Mesothelial cell of epicardium (in vitro differentiated cells): ENCODE results near the gene CST1. TPM values are rescaled to one million over a fixed set of nuclear protein-coding genes. Genes with fewer than 3 reads are reported as not detected.
"Not testable (repeated sequence)": the region's sequence is repeated elsewhere in the genome, so short reads cannot be mapped to it uniquely, and the experiment has no call there.

Source experiments
- DNase-seq, 2 experiments: peaks; one replicate each; pipeline ENCODE4 v3.0.0; 2021; ENCODE audit warnings: low spot score in 2 of 2; ENCODE audit not compliant: unreplicated experiment in 2 of 2
- H3K27ac Mint-ChIP-seq: 2 replicates; pipeline ENCODE4 v1.8.0; 2021; ENCODE audit warnings: mixed read lengths
- H3K27me3 Mint-ChIP-seq: 2 replicates; pipeline ENCODE4 v1.8.0; 2021; ENCODE audit warnings: low read depth, mixed read lengths
- H3K36me3 Mint-ChIP-seq: 2 replicates; pipeline ENCODE4 v1.8.0; 2021; ENCODE audit warnings: mixed read lengths
- H3K4me1 Mint-ChIP-seq: 2 replicates; pipeline ENCODE4 v1.8.0; 2021; ENCODE audit warnings: mixed read lengths
- H3K4me3 Mint-ChIP-seq: 2 replicates; pipeline ENCODE4 v1.8.0; 2021; ENCODE audit warnings: mild to moderate bottlenecking, moderate library complexity, mixed read lengths
- H3K9me3 Mint-ChIP-seq: 2 replicates; pipeline ENCODE4 v1.8.0; 2021; ENCODE audit warnings: mixed read lengths
- total RNA-seq: library from RNA; stranded (reverse); gene quantifications from 3 replicates; pipeline ENCODE4 v1.2.1, GENCODE V29; 2021
- TF ChIP-seq, protein P1 (sequence below): fragments of 200-600 bp; sonication (generic); IDR thresholded peaks from one replicate; pipeline ENCODE4 v1.5.0; 2021; ENCODE audit warnings: antibody characterized with exemption; ENCODE audit not compliant: unreplicated experiment

The CST1 gene
- total RNA-seq, 1 donor from 2014 or later: not detected

DNA sequence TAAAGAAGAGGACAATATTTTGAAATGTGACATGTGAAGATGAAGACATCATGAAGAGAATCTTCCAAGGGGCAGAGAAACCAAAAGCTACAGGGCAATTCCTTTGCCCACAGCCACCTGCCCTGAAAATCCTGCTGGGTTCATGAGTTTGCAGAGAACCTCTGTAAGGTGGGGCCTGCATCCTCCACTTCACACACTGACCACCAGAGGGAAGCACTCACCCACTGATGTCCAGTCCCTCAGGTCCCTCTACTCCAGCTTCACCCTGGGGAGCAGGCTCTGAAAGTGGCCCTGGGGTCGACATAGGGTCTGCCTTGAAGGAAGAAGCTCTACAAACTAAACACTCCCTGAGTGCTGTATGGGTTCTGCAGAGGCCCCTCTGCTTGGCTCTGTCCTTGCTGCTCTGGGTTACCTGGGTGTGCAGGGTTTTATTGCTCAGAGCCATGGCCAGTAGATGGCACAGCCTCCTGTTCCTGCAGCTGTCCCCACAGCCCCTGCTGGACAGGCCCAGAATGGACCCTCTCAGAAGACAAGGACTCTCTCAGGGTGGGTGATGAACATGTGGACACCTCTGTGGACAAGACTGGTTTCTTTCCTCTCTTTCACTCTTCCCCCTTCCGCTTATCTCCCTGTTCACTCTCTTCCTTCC is 27.0 kb downstream of the CST1 start:
- peaks cover 15% of the 10 kb centered on the region for H3K27me3 Mint-ChIP-seq
- H3K27ac Mint-ChIP-seq, H3K9me3 Mint-ChIP-seq, H3K36me3 Mint-ChIP-seq, DNase-seq, H3K4me1 Mint-ChIP-seq, H3K4me3 Mint-ChIP-seq: not testable (repeated sequence)
- TF ChIP-seq, protein P1, sequence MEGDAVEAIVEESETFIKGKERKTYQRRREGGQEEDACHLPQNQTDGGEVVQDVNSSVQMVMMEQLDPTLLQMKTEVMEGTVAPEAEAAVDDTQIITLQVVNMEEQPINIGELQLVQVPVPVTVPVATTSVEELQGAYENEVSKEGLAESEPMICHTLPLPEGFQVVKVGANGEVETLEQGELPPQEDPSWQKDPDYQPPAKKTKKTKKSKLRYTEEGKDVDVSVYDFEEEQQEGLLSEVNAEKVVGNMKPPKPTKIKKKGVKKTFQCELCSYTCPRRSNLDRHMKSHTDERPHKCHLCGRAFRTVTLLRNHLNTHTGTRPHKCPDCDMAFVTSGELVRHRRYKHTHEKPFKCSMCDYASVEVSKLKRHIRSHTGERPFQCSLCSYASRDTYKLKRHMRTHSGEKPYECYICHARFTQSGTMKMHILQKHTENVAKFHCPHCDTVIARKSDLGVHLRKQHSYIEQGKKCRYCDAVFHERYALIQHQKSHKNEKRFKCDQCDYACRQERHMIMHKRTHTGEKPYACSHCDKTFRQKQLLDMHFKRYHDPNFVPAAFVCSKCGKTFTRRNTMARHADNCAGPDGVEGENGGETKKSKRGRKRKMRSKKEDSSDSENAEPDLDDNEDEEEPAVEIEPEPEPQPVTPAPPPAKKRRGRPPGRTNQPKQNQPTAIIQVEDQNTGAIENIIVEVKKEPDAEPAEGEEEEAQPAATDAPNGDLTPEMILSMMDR: peak; percentile 45

DNA sequence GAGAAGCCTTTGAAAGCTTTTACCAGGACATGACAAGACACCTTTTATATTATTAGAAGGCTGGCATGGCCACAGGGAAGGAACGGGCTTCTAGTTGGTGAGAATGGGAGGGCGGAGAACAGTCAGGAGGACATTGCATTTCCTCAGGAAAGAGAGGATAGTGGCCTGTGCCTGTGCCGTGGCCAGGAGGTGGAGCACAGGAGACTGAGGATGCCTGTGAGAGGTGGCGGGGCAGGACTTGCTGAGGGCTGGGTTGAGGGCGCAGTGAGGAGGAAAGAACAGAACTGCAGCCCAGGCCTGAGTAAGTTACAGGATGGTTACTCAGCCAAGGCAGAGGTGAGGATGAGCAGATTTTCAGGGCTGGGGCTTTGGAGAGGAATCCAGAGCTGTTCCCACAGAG is 27.9 kb downstream of the CST1 start:
- not testable (repeated sequence) for H3K27ac Mint-ChIP-seq

DNA sequence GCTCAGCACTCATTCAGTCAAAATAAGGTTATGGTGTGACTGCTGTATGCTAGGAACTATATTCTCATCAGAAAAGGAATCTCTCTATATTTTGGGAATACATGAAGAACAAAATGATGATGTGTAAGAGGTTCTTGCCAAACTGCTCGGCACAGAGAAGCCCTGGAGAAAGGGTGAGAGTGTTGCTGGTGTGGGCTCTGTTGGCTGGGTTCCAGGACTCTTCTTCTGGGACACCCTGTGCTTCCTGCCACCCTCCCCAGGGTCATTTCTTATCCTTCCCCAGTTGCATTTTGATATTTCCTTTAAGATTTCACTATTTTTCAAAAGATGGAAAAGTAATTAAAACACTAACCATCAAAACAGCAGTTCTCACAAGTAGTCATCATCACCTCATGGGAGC is 28.8 kb downstream of the CST1 start:
- Mint-ChIP-seq H3K4me3 (no peak overlapping the region), H3K4me1 (no peaks in the 10 kb centered on the region), H3K27ac (no peak overlapping the region), H3K36me3 (no peaks in the 10 kb centered on the region), H3K9me3 (peaks cover 3% of the 10 kb centered on the region), H3K27me3 (peaks cover 10% of the 10 kb centered on the region)
- TF ChIP-seq, protein P1: no peak
- DNase-seq: no peak

More for the DNA sequence above, 27.9 kb downstream of the CST1 start:
- H3K27me3 Mint-ChIP-seq: peaks cover 10% of the 10 kb centered on the region
- H3K9me3 Mint-ChIP-seq, DNase-seq, H3K4me1 Mint-ChIP-seq, H3K4me3 Mint-ChIP-seq, H3K36me3 Mint-ChIP-seq: not testable (repeated sequence)

DNA sequence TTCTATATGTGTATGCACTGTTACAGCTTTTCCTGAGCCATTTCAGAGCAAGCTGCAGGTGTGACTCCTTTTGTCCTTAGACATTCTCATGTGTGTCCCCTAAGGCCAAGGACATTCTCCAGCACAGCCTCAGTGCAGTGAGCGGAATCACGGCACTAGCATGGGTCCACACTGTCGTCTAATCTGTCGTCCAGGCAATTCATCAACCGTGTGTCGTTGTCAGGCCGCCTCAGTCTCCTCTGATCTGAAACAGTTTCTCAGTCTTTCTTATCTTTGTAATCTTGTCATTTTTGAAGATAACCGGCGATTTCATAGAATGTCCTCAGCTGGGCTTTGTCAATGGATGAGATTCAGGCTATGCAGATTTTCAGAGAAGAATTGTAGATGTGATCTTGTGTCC is 31.4 kb downstream of the CST1 start:
- H3K4me1 Mint-ChIP-seq, H3K27ac Mint-ChIP-seq, DNase-seq, H3K4me3 Mint-ChIP-seq, H3K9me3 Mint-ChIP-seq, H3K36me3 Mint-ChIP-seq: not testable (repeated sequence)
- peaks cover 12% of the 10 kb centered on the region for H3K27me3 Mint-ChIP-seq

DNA sequence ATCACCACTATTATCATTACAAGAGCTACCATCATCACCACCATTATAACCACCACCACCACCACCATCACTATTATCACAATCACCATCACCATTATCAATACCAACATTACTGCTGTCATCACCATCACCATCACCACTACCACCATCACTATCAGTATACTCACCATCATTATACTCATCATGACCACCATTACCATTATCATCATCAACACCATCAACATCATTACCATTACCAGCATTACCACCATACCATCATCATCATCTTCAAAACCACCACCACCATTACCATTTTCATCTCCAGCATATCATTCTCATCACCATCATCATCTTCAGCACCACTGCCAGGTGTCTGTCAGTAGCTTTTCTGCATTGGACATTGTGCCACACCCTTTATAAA is 39.0 kb downstream of the CST1 start:
- not testable (repeated sequence) for H3K9me3 Mint-ChIP-seq, DNase-seq, H3K36me3 Mint-ChIP-seq, H3K27ac Mint-ChIP-seq, H3K4me1 Mint-ChIP-seq, H3K4me3 Mint-ChIP-seq
- peaks cover 13% of the 10 kb centered on the region for H3K27me3 Mint-ChIP-seq

DNA sequence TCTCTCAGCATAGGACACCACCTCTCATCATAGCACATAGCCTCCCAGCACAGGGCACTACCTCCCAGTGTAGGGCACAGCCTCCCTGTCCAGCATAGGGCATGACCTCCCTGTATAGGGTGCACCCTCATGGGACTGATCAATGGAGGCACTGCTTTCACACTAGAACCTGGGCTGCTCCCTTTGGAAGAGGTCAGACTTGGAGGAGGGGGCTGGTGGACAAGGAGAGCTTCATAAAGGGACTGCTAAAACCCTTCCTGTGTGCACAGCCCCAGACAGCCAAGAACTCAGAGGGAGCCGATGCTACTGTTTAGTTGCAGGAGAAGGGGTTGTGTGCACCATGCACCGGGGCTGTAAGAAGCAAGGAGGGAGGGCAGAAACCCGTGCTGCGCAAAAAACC is 40.0 kb downstream of the CST1 start:
- DNase-seq: no peak
- no peak overlapping the region for H3K27ac Mint-ChIP-seq
- no peak overlapping the region for H3K4me3 Mint-ChIP-seq
- TF ChIP-seq, protein P1: no peak
- no peaks in the 10 kb centered on the region for H3K9me3 Mint-ChIP-seq
- H3K36me3 Mint-ChIP-seq: no peaks in the 10 kb centered on the region
- H3K27me3 Mint-ChIP-seq: peaks cover 17% of the 10 kb centered on the region
- no peaks in the 10 kb centered on the region for H3K4me1 Mint-ChIP-seq

DNA sequence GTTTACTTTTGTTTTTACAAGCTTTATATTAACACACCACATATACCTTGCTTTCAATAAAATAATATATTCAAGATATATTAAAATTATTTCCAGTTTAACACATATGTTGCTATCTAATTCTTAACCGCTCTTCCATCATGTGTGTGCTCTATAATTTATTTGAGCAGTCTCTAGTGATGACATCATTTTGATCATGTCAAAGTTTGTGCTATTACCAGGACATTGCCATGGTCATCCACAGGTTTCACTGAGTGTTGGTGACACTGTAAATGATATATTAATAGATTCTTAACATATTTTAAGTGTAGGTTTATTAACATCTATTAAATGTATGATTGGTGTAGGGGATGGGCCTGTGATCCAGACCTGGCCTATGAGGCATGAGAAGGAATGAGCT is 44.8 kb downstream of the CST1 start:
- H3K4me3 Mint-ChIP-seq: no peak overlapping the region
- H3K36me3 Mint-ChIP-seq: no peaks in the 10 kb centered on the region
- no peaks in the 10 kb centered on the region for H3K9me3 Mint-ChIP-seq
- no peaks in the 10 kb centered on the region for H3K4me1 Mint-ChIP-seq
- H3K27me3 Mint-ChIP-seq: peaks cover 31% of the 10 kb centered on the region
- DNase-seq: no peak
- H3K27ac Mint-ChIP-seq: no peak overlapping the region
- TF ChIP-seq, protein P1: no peak
